ENCODE results near the gene TRERF1.

GRCh38 chr6:42385339-42385738, 66.4 kb downstream of the TRERF1 start:
- TF ChIP-seq EZH2 (IDR thresholded peaks at IDR 0.05), result no peak
- no peak for TF ChIP-seq POLR2AphosphoS5 (IDR thresholded peaks at IDR 0.05; ENCODE audit: borderline replicate concordance, low read depth, low read length)
- no peak for TF ChIP-seq FOXP2 (optimal IDR thresholded peaks at IDR 0.05; ENCODE audit: control extremely low read depth, extremely low read length, insufficient read depth)

All from SK-N-MC (cell line).